ENCODE data around the gene PRKCSH.

The PRKCSH gene

GRCh38 chr19:11418094-11418548 is 17.3 kb upstream of the PRKCSH start:
- peaks cover 7% of the 10 kb centered on the region for H3K79me1 ChIP-seq (ENCODE audit: low read length)
- no peak overlapping the region for H3K23ac ChIP-seq (ENCODE audit: low read length)
- peaks cover 2% of the 10 kb centered on the region for H3K79me2 ChIP-seq (ENCODE audit: control insufficient read depth, insufficient read depth, low read length, poor library complexity)
- H4K12ac ChIP-seq (ENCODE audit: low read depth, low read length): peak overlapping the region; percentile 47
- H3K27ac ChIP-seq (ENCODE audit: low read depth, low read length): no peak overlapping the region
- H3K9me3 ChIP-seq (ENCODE audit: insufficient read depth, low read depth, low read length): peaks cover 13% of the 10 kb centered on the region
- H2BK12ac ChIP-seq (ENCODE audit: low read length): no peak overlapping the region
- no peak overlapping the region for H3K4ac ChIP-seq (ENCODE audit: low read depth, low read length)
- peak overlapping the region; percentile 46 for H3K18ac ChIP-seq (ENCODE audit: low read length)
- no CpG with 5 or more reads among the region's 16 CpGs for WGBS (ENCODE audit: extremely low coverage, insufficient coverage, insufficient read length)
- H2BK120ac ChIP-seq (ENCODE audit: insufficient read depth, low read length, poor library complexity): no peak overlapping the region
- no peak overlapping the region for H2AK5ac ChIP-seq (ENCODE audit: low read length)
- H3K9ac ChIP-seq (ENCODE audit: low read length): peak overlapping the region; percentile 44
- H2AFZ ChIP-seq (ENCODE audit: insufficient read depth, low read length, poor library complexity): peak overlapping the region; percentile 77
- no peak overlapping the region for H2BK5ac ChIP-seq (ENCODE audit: low read depth, low read length, poor library complexity)
- peaks cover 6% of the 10 kb centered on the region for H3K27me3 ChIP-seq (ENCODE audit: insufficient read depth, low read length)
- peak overlapping the region; percentile 63 for H4K91ac ChIP-seq (ENCODE audit: low read depth, low read length)
- H3K14ac ChIP-seq (ENCODE audit: low read length): peak overlapping the region; percentile 53
- H3K4me2 ChIP-seq (ENCODE audit: low read length): peak overlapping the region; percentile 99
- peak overlapping the region; percentile 70 for H3K4me3 ChIP-seq (ENCODE audit: low read depth, low read length)
- no peak for DNase-seq
- peak overlapping the region; percentile 20 for H4K8ac ChIP-seq (ENCODE audit: low read depth, low read length)
- no peaks in the 10 kb centered on the region for H3K36me3 ChIP-seq (ENCODE audit: control insufficient read depth in 1 of 2, insufficient read depth in 2 of 2, low read length in 2 of 2)
- peaks cover 18 to 24% of the 10 kb centered on the region in 2 experiments for H3K4me1 ChIP-seq (ENCODE audit: control insufficient read depth in 1 of 2, insufficient read depth in 2 of 2, low read length in 2 of 2)

- H3K4me2 ChIP-seq (ENCODE audit: low read length): peak within 1 kb of the TSS; percentile 99
- H3K27ac ChIP-seq (ENCODE audit: low read depth, low read length): peak within 1 kb of the TSS; percentile 48
- DNase-seq: peak; percentile 46 to 68
- peak within 1 kb of the TSS; percentile 76 for H3K9ac ChIP-seq (ENCODE audit: low read length)
- peaks cover 13% of the 10 kb centered on the region for H3K9me3 ChIP-seq (ENCODE audit: insufficient read depth, low read depth, low read length)
- peaks cover 7% of the 10 kb centered on the region for H3K79me1 ChIP-seq (ENCODE audit: low read length)
- H3K23ac ChIP-seq (ENCODE audit: low read length): no peak within 1 kb of the TSS
- H4K12ac ChIP-seq (ENCODE audit: low read depth, low read length): peak within 1 kb of the TSS; percentile 73
- H3K4me1 ChIP-seq (ENCODE audit: control insufficient read depth in 1 of 2, insufficient read depth in 2 of 2, low read length in 2 of 2): peaks cover 18 to 24% of the 10 kb centered on the region in 2 experiments
- H3K4ac ChIP-seq (ENCODE audit: low read depth, low read length): peak within 1 kb of the TSS; percentile 22
- H2AK5ac ChIP-seq (ENCODE audit: low read length): peak within 1 kb of the TSS; percentile 34
- H2BK12ac ChIP-seq (ENCODE audit: low read length): peak within 1 kb of the TSS; percentile 39
- peak within 1 kb of the TSS; percentile 75 for H4K91ac ChIP-seq (ENCODE audit: low read depth, low read length)
- peak within 1 kb of the TSS; percentile 49 for H2BK120ac ChIP-seq (ENCODE audit: insufficient read depth, low read length, poor library complexity)
- H3K27me3 ChIP-seq (ENCODE audit: insufficient read depth, low read length): peaks cover 8% of the 10 kb centered on the region
- peak within 1 kb of the TSS; percentile 80 for H3K18ac ChIP-seq (ENCODE audit: low read length)
- peak within 1 kb of the TSS; percentile 90 for H4K8ac ChIP-seq (ENCODE audit: low read depth, low read length)
- WGBS (ENCODE audit: extremely low coverage, insufficient coverage, insufficient read length): no CpG with 5 or more reads among the region's 72 CpGs
- peak within 1 kb of the TSS; percentile 70 for H3K4me3 ChIP-seq (ENCODE audit: low read depth, low read length)
- H3K79me2 ChIP-seq (ENCODE audit: control insufficient read depth, insufficient read depth, low read length, poor library complexity): peaks cover 2% of the 10 kb centered on the region
- no peaks in the 10 kb centered on the region for H3K36me3 ChIP-seq (ENCODE audit: control insufficient read depth in 1 of 2, insufficient read depth in 2 of 2, low read length in 2 of 2)
- H3K14ac ChIP-seq (ENCODE audit: low read length): peak within 1 kb of the TSS; percentile 83
- H2BK5ac ChIP-seq (ENCODE audit: low read depth, low read length, poor library complexity): peak within 1 kb of the TSS; percentile 44
- peak within 1 kb of the TSS; percentile 77 for H2AFZ ChIP-seq (ENCODE audit: insufficient read depth, low read length, poor library complexity)
Measured at GRCh38 chr19:11418549-11419506, 16.6 kb upstream of the PRKCSH start, which contains the start of gene RGL3. TSS of gene RGL3 (minus strand) at chr19:11419314. CDS start at chr19:11419278, 36 bp downstream.

- peak overlapping the region; percentile 46 for H3K4me2 ChIP-seq (ENCODE audit: low read length)
- WGBS (ENCODE audit: extremely low coverage, insufficient coverage, insufficient read length): no CpG with 5 or more reads among the region's 46 CpGs
- H3K4me1 ChIP-seq (ENCODE audit: control insufficient read depth in 1 of 2, insufficient read depth in 2 of 2, low read length in 2 of 2): peaks cover 18 to 24% of the 10 kb centered on the region in 2 experiments
- H3K27ac ChIP-seq (ENCODE audit: low read depth, low read length): no peak overlapping the region
- no peak overlapping the region for H2BK5ac ChIP-seq (ENCODE audit: low read depth, low read length, poor library complexity)
- H3K36me3 ChIP-seq (ENCODE audit: control insufficient read depth in 1 of 2, insufficient read depth in 2 of 2, low read length in 2 of 2): no peaks in the 10 kb centered on the region
- H3K9me3 ChIP-seq (ENCODE audit: insufficient read depth, low read depth, low read length): peaks cover 13% of the 10 kb centered on the region
- peak; percentile 35 to 36 for DNase-seq
- no peak overlapping the region for H4K8ac ChIP-seq (ENCODE audit: low read depth, low read length)
- peaks cover 2% of the 10 kb centered on the region for H3K79me2 ChIP-seq (ENCODE audit: control insufficient read depth, insufficient read depth, low read length, poor library complexity)
- no peak overlapping the region for H3K14ac ChIP-seq (ENCODE audit: low read length)
- no peak overlapping the region for H3K9ac ChIP-seq (ENCODE audit: low read length)
- H2BK12ac ChIP-seq (ENCODE audit: low read length): peak overlapping the region; percentile 25
- no peak overlapping the region for H4K12ac ChIP-seq (ENCODE audit: low read depth, low read length)
- peak overlapping the region; percentile 1 for H4K91ac ChIP-seq (ENCODE audit: low read depth, low read length)
- H3K23ac ChIP-seq (ENCODE audit: low read length): no peak overlapping the region
- peaks cover 7% of the 10 kb centered on the region for H3K79me1 ChIP-seq (ENCODE audit: low read length)
- H3K4me3 ChIP-seq (ENCODE audit: low read depth, low read length): peak overlapping the region; percentile 0
- H3K4ac ChIP-seq (ENCODE audit: low read depth, low read length): no peak overlapping the region
- no peak overlapping the region for H2AK5ac ChIP-seq (ENCODE audit: low read length)
- H3K27me3 ChIP-seq (ENCODE audit: insufficient read depth, low read length): peaks cover 8% of the 10 kb centered on the region
- peak overlapping the region; percentile 16 for H3K18ac ChIP-seq (ENCODE audit: low read length)
- no peak overlapping the region for H2AFZ ChIP-seq (ENCODE audit: insufficient read depth, low read length, poor library complexity)
- no peak overlapping the region for H2BK120ac ChIP-seq (ENCODE audit: insufficient read depth, low read length, poor library complexity)
Measured at GRCh38 chr19:11420429-11421370, 14.7 kb upstream of the PRKCSH start.

All from trophoblast cell (in vitro differentiated cells and primary cell).